ENCODE data around the gene ZNF784. TPM values are rescaled to one million over a fixed set of nuclear protein-coding genes. Genes with fewer than 3 reads are reported as not detected.

ZNF784 gene
- polyA plus RNA-seq, 2 of the 4 experiments (the other 2 are of a cell fraction), result 3.5 to 6.6 TPM

DNA sequence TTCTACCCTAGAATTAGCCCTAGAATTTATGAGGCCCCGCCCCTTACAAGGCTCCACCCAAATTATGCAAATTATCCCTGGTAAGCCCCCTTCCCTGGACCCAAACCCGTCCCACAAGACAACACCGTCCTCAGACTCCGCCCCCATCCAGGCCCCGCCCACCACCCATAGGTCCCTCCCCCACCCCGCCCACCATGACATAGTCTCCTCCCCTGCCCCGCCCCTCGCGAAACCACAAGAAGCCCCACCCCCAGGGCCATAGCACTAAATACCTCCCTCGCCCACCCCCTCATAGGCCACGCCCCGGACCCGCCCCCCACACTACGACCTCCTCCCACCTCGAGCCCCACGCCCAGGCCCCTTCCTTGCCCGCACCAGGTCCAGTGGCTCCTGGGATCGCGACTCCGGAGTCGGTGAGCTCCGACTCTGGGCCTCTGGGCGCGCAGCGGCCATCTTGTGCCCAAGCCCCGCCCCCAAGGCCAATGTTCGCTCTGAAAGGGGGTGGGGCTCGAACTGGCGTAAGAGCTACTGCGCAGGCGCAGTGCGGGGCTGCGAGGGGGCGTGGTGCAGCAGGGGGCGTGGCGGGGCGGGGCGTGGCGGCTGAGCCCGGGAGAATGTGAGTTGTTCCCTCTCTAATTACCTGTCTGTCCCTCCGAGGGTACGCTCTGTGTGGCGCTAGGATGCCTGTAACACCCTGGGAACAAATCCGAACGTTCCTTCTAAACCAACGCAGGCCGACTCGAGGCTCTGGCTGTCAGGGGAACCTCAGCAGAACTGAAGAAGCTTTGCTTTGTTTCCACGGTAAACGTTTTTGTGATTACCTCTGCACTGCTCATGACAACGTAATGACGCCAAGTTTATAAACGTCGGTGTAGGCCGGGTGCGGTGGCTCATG is at the start of gene ZNF784 (continued):
- TF ChIP-seq, protein P1, sequence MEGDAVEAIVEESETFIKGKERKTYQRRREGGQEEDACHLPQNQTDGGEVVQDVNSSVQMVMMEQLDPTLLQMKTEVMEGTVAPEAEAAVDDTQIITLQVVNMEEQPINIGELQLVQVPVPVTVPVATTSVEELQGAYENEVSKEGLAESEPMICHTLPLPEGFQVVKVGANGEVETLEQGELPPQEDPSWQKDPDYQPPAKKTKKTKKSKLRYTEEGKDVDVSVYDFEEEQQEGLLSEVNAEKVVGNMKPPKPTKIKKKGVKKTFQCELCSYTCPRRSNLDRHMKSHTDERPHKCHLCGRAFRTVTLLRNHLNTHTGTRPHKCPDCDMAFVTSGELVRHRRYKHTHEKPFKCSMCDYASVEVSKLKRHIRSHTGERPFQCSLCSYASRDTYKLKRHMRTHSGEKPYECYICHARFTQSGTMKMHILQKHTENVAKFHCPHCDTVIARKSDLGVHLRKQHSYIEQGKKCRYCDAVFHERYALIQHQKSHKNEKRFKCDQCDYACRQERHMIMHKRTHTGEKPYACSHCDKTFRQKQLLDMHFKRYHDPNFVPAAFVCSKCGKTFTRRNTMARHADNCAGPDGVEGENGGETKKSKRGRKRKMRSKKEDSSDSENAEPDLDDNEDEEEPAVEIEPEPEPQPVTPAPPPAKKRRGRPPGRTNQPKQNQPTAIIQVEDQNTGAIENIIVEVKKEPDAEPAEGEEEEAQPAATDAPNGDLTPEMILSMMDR (IDR thresholded peaks at IDR 0.05), result no peak
- TF ChIP-seq NFE2L2 (conservative IDR thresholded peaks at IDR 0.05; ENCODE audit: low read length) (no peak), HOXB13 (CRISPR knock-in tag; IDR thresholded peaks at IDR 0.05; ENCODE audit: low read depth) (no peak), RFX5 (IDR thresholded peaks at IDR 0.05) (no peak), TP53 (CRISPR knock-in tag; IDR thresholded peaks at IDR 0.05) (0 out of 2 replicates have a peak, but pooled peaks have one; percentile 27), SREBF2 (IDR thresholded peaks at IDR 0.05) (no peak), HOXB5 (CRISPR knock-in tag; IDR thresholded peaks at IDR 0.05) (0 out of 2 replicates have a peak, but pooled peaks have one; percentile 34), CEBPB (IDR thresholded peaks at IDR 0.05) (no peak), POLR2A (IDR thresholded peaks at IDR 0.05; ENCODE audit: low read length) (peak; percentile 80), CHD2 (IDR thresholded peaks at IDR 0.05; ENCODE audit: low read length, partially characterized antibody) (peak; percentile 45), JUNB (IDR thresholded peaks at IDR 0.05) (no peak), POLR2AphosphoS2 (conservative IDR thresholded peaks at IDR 0.05; ENCODE audit: low read length) (no peak)

DNA sequence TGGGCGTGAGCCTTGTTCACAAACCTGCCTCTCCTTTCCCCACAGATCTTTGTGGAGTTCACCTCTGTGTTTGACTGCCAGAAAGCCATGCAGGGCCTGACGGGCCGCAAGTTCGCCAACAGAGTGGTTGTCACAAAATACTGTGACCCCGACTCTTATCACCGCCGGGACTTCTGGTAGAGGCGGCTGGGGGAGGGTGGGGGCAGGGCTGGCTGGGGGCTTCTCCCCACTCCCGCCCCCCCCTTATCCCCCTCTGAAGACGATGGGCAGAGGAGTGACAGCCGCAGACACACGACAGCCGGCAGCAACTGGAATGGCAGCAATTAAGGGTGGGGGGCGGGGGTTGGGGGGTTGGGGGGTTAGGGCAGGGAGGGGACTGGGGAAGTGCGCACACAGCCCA is 49.5 kb upstream of the ZNF784 start:
- H3K27ac ChIP-seq, result peak overlapping the region in 1 of 2 experiments; percentile 96; a peak in 3 of 6 replicates
- ATAC-seq (no peak), FAIRE-seq (no peak), DNase-seq (ENCODE audit: low read depth in 1 of 2, low spot score in 1 of 2) (no peak)
- H3K4me1 ChIP-seq, result peaks cover 65% of the 10 kb centered on the region
- peak overlapping the region; percentile 93; the same call in 1 of the 3 replicates for H3K4me3 ChIP-seq
- 85% methylated on average over 9 of the region's 15 CpGs for WGBS (ENCODE audit: missing lambda C conversion rate)
- POLR2A ChIA-PET, result no interaction called here
- CTCF ChIA-PET, result interaction anchor here (1.3 kb wide), 1 partner anchor 42 kb away, joined by 4 read pairs; no protein-coding TSS in a partner anchor
- TF ChIP-seq RAD21 (conservative IDR thresholded peaks at IDR 0.05 in 1 of 2, IDR thresholded peaks at IDR 0.05 in 1 of 2) (no peak), FOSL2 (IDR thresholded peaks at IDR 0.05) (no peak), FOSL2 (CRISPR knock-in tag; IDR thresholded peaks at IDR 0.05) (no peak)
- TF ChIP-seq, protein P2, sequence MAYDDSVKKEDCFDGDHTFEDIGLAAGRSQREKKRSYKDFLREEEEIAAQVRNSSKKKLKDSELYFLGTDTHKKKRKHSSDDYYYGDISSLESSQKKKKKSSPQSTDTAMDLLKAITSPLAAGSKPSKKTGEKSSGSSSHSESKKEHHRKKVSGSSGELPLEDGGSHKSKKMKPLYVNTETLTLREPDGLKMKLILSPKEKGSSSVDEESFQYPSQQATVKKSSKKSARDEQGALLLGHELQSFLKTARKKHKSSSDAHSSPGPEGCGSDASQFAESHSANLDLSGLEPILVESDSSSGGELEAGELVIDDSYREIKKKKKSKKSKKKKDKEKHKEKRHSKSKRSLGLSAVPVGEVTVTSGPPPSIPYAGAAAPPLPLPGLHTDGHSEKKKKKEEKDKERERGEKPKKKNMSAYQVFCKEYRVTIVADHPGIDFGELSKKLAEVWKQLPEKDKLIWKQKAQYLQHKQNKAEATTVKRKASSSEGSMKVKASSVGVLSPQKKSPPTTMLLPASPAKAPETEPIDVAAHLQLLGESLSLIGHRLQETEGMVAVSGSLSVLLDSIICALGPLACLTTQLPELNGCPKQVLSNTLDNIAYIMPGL (CRISPR knock-in tag; IDR thresholded peaks at IDR 0.05; ENCODE audit: borderline replicate concordance), result no peak
- H3K4me2 ChIP-seq, result peak overlapping the region; percentile 97
- H3K9me3 ChIP-seq, result no peaks in the 10 kb centered on the region

DNA sequence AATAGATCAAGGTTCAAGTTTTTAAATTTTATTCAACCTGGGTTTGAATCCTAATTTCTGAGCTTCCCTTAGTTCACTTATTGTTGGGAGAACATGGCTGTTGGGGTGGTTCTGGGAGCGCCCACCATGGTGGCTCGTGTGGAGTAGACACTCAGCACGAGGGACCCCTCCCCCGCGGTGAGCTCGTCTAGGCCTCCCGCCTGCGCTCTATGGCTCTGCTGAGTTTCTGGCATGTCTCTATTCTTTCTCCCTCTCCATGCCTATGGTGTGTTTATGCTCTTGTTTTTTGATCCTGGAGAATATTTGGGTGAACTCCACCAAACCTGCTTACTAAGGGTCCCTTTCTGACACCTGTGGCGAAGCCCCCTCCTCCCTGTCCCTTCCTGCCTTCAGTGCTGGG is 49.1 kb upstream of the ZNF784 start:
- FAIRE-seq (no peak), DNase-seq (ENCODE audit: low read depth in 1 of 2, low spot score in 1 of 2) (no peak), ATAC-seq (no peak)
- ChIA-PET CTCF (interaction anchor here (0.9 to 10.0 kb wide), 3 partner anchors 20 to 42 kb away, joined by 4 to 97 read pairs (median 4); partner anchors contain the start of gene U2AF2), POLR2A (interaction anchor here (0.8 kb wide), 1 partner anchor 19 kb away, joined by 4 read pairs; no protein-coding TSS in a partner anchor)
- Histone ChIP-seq H3K27ac (peak overlapping the region in 1 of 2 experiments; percentile 96; a peak in 3 of 6 replicates), H3K4me2 (peak overlapping the region; percentile 97; the same call in 2 of the 3 replicates), H3K9me3 (no peaks in the 10 kb centered on the region), H3K4me1 (peaks cover 66% of the 10 kb centered on the region), H3K4me3 (no peak overlapping the region)
- 85% methylated on average over 9 of the region's 9 CpGs for WGBS (ENCODE audit: missing lambda C conversion rate)
- TF ChIP-seq ZC3H11A (IDR thresholded peaks at IDR 0.05) (no peak), RFX5 (IDR thresholded peaks at IDR 0.05) (no peak), ESRRA (IDR thresholded peaks at IDR 0.05; ENCODE audit: borderline replicate concordance, low read length) (no peak), MAZ (IDR thresholded peaks at IDR 0.05; ENCODE audit: borderline replicate concordance, low read depth, low read length) (no peak), MYC (IDR thresholded peaks at IDR 0.05; ENCODE audit: borderline replicate concordance, low read length) (no peak), FOSB (CRISPR knock-in tag; IDR thresholded peaks at IDR 0.05) (no peak), CHD2 (IDR thresholded peaks at IDR 0.05; ENCODE audit: low read length, partially characterized antibody) (no peak), HEYL (CRISPR knock-in tag; IDR thresholded peaks at IDR 0.05) (no peak), CBX8 (IDR thresholded peaks at IDR 0.05) (no peak), RNF2 (IDR thresholded peaks at IDR 0.05; ENCODE audit: borderline replicate concordance, low read depth) (no peak)
- TF ChIP-seq, protein P2 (CRISPR knock-in tag; IDR thresholded peaks at IDR 0.05; ENCODE audit: borderline replicate concordance), result no peak
- TF ChIP-seq, protein P3, sequence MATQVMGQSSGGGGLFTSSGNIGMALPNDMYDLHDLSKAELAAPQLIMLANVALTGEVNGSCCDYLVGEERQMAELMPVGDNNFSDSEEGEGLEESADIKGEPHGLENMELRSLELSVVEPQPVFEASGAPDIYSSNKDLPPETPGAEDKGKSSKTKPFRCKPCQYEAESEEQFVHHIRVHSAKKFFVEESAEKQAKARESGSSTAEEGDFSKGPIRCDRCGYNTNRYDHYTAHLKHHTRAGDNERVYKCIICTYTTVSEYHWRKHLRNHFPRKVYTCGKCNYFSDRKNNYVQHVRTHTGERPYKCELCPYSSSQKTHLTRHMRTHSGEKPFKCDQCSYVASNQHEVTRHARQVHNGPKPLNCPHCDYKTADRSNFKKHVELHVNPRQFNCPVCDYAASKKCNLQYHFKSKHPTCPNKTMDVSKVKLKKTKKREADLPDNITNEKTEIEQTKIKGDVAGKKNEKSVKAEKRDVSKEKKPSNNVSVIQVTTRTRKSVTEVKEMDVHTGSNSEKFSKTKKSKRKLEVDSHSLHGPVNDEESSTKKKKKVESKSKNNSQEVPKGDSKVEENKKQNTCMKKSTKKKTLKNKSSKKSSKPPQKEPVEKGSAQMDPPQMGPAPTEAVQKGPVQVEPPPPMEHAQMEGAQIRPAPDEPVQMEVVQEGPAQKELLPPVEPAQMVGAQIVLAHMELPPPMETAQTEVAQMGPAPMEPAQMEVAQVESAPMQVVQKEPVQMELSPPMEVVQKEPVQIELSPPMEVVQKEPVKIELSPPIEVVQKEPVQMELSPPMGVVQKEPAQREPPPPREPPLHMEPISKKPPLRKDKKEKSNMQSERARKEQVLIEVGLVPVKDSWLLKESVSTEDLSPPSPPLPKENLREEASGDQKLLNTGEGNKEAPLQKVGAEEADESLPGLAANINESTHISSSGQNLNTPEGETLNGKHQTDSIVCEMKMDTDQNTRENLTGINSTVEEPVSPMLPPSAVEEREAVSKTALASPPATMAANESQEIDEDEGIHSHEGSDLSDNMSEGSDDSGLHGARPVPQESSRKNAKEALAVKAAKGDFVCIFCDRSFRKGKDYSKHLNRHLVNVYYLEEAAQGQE (IDR thresholded peaks at IDR 0.05), result no peak

All from A549 (cell line).